Osteocyte (in vitro differentiated cells): ENCODE data around the gene SP4. TPM values are rescaled to one million over a fixed set of nuclear protein-coding genes. Genes with fewer than 3 reads are reported as not detected.

Source experiments
- DNase-seq: peaks from one replicate; pipeline ENCODE4 v3.0.0; 2021; ENCODE audit warnings: mixed read lengths; ENCODE audit not compliant: unreplicated experiment; ENCODE audit errors: extremely low spot score
- H3K27ac Mint-ChIP-seq: one replicate; pipeline ENCODE4 v1.8.0; 2021; ENCODE audit warnings: mild to moderate bottlenecking, mixed read lengths; ENCODE audit not compliant: unreplicated experiment
- H3K27me3 Mint-ChIP-seq: one replicate; pipeline ENCODE4 v1.8.0; 2021; ENCODE audit warnings: mixed read lengths; ENCODE audit not compliant: unreplicated experiment
- H3K36me3 Mint-ChIP-seq: one replicate; pipeline ENCODE4 v1.8.0; 2021; ENCODE audit warnings: mixed read lengths; ENCODE audit not compliant: unreplicated experiment
- H3K4me1 Mint-ChIP-seq: one replicate; pipeline ENCODE4 v1.8.0; 2021; ENCODE audit warnings: mixed read lengths; ENCODE audit not compliant: unreplicated experiment
- H3K4me3 Mint-ChIP-seq: one replicate; pipeline ENCODE4 v1.8.0; 2021; ENCODE audit warnings: mild to moderate bottlenecking, moderate library complexity, mixed read lengths; ENCODE audit not compliant: unreplicated experiment
- H3K9me3 Mint-ChIP-seq: one replicate; pipeline ENCODE4 v1.8.0; 2021; ENCODE audit warnings: mixed read lengths; ENCODE audit not compliant: unreplicated experiment
- CTCF ChIP-seq: fragments of 200-600 bp; sonication (generic); IDR thresholded peaks from 2 replicates; pipeline ENCODE4 v1.5.0; 2021; ENCODE audit warnings: antibody characterized with exemption, mild to moderate bottlenecking, moderate library complexity
- total RNA-seq: library from RNA; stranded (reverse); gene quantifications from 2 replicates; pipeline ENCODE4 v1.2.1, GENCODE V29; 2021

The SP4 gene
- total RNA-seq, 1 donor from 2014 or later, result 6.4 TPM

GRCh38 chr7:21454906-21455305 is 27.0 kb downstream of the SP4 start:
- Mint-ChIP-seq H3K9me3 (peaks cover 20% of the 10 kb centered on the region), H3K4me3 (no peak overlapping the region), H3K27me3 (no peaks in the 10 kb centered on the region), H3K27ac (no peak overlapping the region), H3K4me1 (no peaks in the 10 kb centered on the region), H3K36me3 (peaks cover 25% of the 10 kb centered on the region)
- DNase-seq, result no peak
- TF ChIP-seq CTCF, result no peak

GRCh38 chr7:21461282-21461681 is 33.4 kb downstream of the SP4 start:
- Mint-ChIP-seq H3K27me3 (no peaks in the 10 kb centered on the region), H3K4me1 (no peaks in the 10 kb centered on the region), H3K27ac (no peak overlapping the region), H3K36me3 (peaks cover 10% of the 10 kb centered on the region), H3K4me3 (no peak overlapping the region), H3K9me3 (no peaks in the 10 kb centered on the region)
- no peak for TF ChIP-seq CTCF
- DNase-seq, result no peak

GRCh38 chr7:21462081-21462480 is 34.2 kb downstream of the SP4 start:
- no peak for TF ChIP-seq CTCF
- H3K4me3 Mint-ChIP-seq, result no peak overlapping the region
- no peaks in the 10 kb centered on the region for H3K27me3 Mint-ChIP-seq
- no peaks in the 10 kb centered on the region for H3K4me1 Mint-ChIP-seq
- H3K36me3 Mint-ChIP-seq, result peaks cover 9% of the 10 kb centered on the region
- no peak for DNase-seq
- no peaks in the 10 kb centered on the region for H3K9me3 Mint-ChIP-seq
- H3K27ac Mint-ChIP-seq, result no peak overlapping the region

- H3K27ac Mint-ChIP-seq, result no peak overlapping the region
- TF ChIP-seq CTCF, result no peak
- no peak for DNase-seq
- H3K4me1 Mint-ChIP-seq, result no peaks in the 10 kb centered on the region
- no peaks in the 10 kb centered on the region for H3K9me3 Mint-ChIP-seq
- H3K27me3 Mint-ChIP-seq, result no peaks in the 10 kb centered on the region
- H3K36me3 Mint-ChIP-seq, result peaks cover 9% of the 10 kb centered on the region
- no peak overlapping the region for H3K4me3 Mint-ChIP-seq
These were observed 35.6 kb downstream of the SP4 start for GRCh38 chr7:21463524-21463923.

GRCh38 chr7:21468969-21469368 is 41.1 kb downstream of the SP4 start:
- Mint-ChIP-seq H3K4me1 (no peaks in the 10 kb centered on the region), H3K36me3 (no peaks in the 10 kb centered on the region), H3K27me3 (no peaks in the 10 kb centered on the region), H3K9me3 (no peaks in the 10 kb centered on the region), H3K27ac (no peak overlapping the region), H3K4me3 (no peak overlapping the region)
- DNase-seq, result no peak
- TF ChIP-seq CTCF, result no peak
